Measurements from ENCODE around the gene PTPN13.

GRCh38 chr4:86608757-86609375, 14.8 kb downstream of the PTPN13 start:
- no peak for TF ChIP-seq POLR2A (IDR thresholded peaks at IDR 0.05)
- TF ChIP-seq, protein P1, sequence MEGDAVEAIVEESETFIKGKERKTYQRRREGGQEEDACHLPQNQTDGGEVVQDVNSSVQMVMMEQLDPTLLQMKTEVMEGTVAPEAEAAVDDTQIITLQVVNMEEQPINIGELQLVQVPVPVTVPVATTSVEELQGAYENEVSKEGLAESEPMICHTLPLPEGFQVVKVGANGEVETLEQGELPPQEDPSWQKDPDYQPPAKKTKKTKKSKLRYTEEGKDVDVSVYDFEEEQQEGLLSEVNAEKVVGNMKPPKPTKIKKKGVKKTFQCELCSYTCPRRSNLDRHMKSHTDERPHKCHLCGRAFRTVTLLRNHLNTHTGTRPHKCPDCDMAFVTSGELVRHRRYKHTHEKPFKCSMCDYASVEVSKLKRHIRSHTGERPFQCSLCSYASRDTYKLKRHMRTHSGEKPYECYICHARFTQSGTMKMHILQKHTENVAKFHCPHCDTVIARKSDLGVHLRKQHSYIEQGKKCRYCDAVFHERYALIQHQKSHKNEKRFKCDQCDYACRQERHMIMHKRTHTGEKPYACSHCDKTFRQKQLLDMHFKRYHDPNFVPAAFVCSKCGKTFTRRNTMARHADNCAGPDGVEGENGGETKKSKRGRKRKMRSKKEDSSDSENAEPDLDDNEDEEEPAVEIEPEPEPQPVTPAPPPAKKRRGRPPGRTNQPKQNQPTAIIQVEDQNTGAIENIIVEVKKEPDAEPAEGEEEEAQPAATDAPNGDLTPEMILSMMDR (IDR thresholded peaks at IDR 0.05): no peak
